8988T (cell line): ENCODE results near the gene SKOR1.
A peak's percentile ranks its signal among the peaks of the same experiment; 100 is the strongest.

ENCODE experiments used
- DNase-seq: peaks from one replicate; pipeline ENCODE4 v3.0.0; 2011

The SKOR1 gene

DNA sequence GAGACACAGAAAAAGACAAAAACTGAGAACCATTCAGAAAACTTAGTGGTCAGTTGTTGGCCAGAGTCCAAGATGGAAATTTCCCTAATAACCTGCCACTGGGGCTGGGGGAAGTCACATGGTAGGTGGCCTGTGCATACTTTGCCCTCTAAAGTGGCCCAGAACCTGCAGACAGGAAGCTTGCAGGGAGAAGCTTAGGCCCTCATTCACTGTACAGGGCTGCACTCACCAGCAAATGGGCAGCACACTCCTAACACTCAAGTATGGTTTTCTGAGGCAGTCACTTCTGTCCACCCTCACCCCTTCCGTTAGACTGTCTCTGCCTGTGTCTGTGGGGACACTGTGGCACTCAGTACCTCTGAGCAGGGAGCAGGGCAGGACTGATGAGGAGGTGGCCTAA lies 29.0 kb downstream of the SKOR1 start:
- DNase-seq = no peak

DNA sequence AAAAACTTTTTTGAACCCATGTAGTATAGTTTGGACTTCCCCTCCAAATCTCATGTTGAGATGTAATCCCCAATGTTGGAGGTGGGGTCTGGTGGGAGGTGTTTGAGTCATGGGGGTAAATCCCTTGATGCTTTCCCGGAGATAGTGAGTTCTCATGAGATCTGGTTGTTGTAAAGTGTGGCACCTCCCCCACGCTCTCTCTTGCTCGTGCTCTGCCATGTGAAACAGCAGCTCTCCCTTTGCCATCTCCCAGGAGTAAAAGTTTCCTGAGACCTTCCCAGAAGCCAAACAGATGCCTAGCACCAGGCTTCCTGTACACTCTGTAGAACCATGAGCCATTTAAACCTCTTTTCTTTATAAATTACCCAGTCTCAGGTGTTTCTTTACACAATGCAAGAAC lies 30.5 kb downstream of the SKOR1 start:
- DNase-seq = no peak

DNA sequence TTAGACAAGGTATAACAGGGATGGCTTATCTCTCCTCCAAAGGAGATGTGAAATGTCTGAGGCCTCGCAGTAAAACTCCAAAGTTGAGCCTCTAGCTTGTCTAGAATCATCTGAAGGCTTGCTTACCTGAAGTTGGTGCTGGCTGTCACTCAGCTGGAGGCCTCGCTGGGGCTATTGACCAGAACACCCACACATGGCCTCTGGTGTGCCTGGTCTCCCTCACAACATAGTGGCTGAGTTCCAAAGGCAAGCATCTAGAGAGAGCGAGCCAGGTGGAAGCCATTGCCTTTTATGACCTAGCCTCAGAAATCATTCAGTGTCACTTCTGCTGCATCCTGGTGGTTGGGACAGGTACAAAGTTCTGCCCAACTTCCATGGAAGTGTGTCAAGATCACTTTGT lies 31.9 kb downstream of the SKOR1 start:
- DNase-seq = no peak

DNA sequence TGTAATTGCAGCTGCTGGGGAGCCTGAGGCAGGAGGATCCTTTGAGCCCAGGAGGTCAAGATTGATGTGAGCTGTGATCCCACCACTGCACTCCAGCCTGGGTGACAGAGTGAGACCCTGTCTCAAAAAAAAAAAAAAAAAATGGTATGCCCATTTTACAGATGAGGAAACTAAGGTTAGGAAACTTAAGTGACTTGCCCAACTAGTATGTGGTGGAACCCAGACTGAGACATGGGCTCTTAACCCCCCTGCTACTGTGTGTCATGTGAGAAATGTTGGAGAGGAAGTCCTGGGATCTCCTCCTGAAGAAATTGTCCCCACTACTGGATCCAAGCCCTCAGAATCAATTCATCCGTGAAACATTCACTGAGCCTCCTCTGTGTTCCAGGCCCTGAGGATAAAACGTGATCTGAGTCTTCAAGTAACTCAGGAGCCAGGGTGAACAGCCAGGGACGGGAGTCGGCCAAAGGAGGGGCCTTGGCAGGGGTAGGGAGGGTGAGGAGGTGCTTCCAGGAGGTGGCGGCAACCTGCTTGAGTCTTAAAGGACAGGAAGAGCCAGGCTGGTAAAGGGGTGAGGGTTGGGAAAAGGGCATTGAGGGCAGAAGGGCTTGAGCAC lies 34.1 kb downstream of the SKOR1 start:
- DNase-seq = no peak

DNA sequence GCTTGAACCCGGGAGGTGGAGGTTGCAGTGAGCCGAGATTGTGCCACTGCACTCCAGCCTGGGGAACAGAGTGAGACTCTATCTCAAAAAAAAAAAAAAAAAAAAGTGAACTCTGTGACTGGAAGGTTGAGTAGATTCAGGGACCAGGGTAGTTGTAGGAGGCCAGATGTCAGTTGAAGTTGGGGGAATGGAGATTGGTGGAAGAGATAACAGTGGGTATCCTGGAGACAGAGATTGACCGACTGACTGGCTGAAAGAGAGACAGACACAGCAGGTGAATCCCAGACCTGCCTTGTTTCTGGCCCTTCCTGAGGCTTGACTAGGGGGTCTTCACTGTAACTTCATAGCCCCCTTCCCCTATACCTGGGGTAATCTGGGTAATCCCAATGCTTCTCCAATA lies 36.7 kb downstream of the SKOR1 start:
- DNase-seq = no peak

DNA sequence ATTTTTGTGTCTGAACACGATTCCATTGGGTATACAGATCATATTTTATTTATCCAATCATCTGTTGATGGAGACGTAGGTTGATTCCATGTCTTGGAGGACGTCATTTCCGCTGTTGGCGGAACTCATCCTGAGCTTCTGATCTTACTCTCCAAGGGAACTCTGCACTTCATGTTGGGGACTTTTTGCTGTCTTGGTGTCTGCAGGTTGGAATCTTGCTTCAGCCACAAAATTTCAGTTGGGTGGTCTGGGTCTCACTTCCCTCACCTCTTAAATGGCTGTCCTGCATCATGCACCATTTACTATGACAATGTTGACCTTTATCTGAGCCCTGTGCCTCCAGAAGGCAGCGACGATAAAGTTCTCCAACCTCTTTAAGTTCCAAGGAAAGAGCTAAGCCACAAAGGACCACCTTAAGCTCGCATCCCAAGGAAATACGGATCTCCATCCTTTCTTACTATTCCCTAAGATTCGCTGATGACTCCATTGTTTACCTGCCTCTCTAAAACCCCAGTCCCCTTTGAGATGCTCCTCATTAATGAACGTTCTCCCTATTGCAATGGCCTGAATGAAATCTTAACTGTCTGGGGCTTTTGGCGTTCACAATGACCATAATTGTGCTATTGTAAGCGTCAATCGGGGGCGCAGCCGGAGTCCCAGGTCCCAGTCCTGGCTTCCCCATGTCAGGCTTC lies 37.6 kb downstream of the SKOR1 start:
- DNase-seq = no peak

DNA sequence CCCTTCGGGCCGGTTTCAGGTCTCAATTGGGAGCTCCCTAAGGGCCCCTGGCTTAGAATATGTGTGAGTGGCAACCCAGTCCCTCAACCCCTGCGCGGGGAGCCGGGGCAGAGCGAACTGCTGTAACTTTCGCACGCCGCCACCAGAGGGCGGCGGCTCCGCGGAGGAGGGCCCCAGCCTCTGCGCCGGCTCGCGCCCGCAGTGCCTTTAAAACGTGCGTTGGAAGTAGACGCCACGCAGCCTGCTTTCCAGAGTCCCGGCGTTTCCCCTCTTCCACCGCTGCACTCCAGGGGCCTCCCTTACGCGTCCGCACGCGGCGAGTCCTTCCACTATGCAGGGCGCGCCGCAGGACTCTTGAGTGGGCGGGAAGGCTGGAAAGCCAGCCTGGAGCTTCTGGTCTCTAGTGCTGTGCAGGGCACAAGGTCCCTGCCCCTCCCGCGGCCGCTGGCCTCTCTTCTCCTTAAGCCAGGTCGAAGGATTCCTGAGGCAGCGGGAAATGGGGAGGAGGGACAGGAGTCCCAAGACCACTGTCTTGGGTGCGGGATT lies 38.2 kb downstream of the SKOR1 start:
- DNase-seq = peak; percentile 67

DNA sequence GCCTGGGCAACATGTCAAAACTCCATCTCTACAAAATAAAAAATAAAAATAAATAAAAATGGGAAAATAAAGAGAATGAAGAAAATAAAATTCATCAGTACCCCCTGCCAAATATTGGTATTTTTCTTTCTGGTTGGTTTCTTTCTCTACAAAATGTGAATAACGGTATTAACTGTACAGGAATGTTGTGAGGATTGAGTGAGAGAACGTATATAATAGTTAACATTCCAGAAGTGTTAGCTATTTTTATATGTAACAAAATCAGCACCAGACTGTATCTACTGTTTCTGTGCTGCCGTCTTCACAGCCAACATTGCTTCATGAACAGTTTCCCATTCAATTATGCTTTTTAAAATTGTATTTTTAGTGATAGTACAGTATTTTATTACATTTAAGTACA lies 40.0 kb downstream of the SKOR1 start:
- DNase-seq = no peak

DNA sequence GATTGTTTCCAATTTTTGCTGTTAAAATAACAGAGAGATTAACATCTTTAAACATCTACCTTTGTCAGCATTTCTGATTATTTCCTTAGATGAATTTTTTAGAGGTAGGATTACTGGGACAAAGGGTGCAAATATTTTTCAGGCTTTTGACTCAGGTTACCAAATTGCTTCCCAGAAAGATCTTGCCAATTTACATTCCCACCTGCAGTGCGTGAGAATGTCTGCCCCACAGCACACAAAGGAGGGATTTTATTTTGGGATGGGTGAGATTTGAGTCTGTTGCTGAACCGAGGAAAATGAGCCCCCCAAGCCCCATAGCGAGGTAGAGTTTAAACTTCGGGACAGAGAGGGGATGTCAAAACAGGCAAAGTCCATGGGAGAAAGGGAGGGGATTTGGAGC lies 40.5 kb downstream of the SKOR1 start:
- DNase-seq = no peak

DNA sequence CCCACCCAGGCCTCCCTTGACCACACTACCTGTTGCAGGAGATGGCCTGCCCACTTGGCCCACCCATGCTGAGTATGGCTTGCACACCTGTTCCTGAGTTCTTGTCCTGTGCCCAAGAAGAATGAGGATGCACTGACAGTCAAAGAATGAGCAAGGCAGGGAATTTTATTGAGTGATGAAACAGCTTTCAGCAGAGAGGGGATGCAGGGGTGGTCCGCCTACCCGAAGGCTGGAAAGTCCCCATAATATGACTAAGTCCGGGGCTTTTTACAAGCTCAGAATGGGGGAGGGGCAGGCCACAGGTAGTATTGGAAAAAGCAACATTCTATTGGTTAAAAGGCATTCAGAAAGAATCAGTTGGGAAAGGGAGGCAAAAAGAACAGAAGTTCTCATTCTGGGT lies 44.4 kb downstream of the SKOR1 start:
- DNase-seq = no peak

DNA sequence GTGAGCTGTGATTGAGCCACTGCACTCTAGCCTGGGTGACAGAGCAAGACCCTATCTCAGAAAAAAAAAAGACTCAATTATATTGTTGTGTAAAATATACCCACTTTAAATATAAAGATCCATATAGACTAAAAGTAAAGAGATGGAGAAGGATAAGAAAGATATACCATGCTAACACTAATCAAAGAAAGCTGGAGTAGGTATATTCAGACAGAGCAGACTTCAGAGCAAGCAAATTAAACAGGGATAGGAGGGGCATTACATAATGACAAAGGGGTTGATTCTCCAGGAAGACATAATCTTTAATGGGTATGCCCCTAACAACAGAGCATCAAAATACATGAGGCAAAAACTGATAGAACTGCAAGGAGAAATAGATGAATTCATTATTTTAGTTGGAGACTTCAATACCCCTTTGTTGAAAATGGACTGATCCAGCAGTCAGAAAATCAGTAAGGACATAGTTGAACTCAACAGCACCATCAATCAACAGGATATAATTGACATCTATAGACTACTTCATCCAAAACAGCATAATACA lies 45.6 kb downstream of the SKOR1 start:
- no peak for DNase-seq

DNA sequence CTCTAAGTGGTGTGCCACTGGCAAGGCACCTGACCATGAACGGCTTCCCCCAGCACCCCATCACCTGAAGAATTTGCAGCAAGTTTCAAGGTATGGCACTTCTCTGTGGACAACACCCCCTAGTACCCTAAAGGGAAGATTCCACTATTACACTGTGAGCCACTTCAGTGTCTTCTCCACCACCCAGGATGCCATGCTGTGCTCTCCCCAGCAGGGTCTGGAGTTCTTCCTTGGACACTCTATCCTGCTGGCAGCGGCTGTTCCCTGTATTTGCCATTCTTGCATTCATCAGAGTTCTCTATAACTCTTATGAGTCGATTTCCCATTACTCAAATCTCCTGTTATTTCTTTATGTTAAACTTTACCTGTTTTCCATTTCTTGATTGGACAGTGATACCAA lies 48.5 kb downstream of the SKOR1 start:
- no peak for DNase-seq

DNA sequence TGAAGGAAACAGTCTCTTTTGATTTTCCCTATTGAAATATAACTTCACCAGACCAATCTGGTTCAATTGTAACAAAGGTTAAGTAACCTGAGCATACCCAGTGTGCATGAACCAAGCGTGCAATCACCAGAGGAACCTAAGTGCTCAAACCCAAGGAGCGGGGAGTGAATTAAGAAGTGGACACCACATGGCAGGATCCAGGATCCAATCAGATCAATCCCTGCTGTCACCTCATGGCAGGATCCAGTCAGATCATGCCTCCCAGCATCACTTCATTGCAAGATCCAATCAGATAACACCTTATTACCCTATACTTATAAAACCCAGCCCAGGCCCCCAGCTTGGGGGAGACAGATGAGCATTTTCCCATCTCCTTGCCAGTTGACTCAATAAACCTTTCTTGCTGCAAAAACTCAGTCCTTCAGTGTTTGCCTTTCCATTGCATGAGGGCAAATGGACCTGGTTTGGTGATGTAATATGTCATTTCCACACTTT lies 53.5 kb downstream of the SKOR1 start:
- DNase-seq = no peak

DNA sequence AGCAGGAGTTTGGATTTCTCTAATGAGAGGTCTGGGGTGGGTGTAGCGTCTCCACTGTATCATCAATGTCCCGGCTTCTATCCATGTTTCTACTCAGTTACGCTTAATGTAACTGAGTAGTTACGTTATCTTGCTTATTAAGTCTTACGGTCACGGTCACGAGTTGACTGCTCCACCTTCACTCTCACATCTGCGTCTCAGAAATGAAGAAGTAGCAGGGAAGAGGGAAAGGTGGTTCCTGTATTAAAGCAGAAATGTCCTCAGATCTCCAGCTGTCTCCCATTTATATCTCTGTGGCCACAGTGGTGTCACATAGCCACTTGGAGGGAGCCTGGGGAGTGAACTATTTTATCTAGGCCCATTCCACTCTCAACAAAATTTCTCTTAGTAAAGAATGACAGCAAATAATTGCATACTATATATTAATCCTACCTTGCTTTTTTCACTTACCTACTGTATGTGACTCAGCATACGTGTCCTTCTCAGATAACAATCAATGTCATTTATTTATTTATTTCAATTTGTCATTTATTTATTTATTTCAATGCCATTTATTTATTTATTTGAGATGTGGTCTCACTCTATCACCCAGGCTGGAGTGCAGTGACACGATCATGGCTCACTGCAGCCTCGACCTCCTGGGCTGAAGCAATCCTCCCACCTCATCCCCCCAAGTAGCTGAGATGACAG lies 54.3 kb downstream of the SKOR1 start:
- no peak for DNase-seq

DNA sequence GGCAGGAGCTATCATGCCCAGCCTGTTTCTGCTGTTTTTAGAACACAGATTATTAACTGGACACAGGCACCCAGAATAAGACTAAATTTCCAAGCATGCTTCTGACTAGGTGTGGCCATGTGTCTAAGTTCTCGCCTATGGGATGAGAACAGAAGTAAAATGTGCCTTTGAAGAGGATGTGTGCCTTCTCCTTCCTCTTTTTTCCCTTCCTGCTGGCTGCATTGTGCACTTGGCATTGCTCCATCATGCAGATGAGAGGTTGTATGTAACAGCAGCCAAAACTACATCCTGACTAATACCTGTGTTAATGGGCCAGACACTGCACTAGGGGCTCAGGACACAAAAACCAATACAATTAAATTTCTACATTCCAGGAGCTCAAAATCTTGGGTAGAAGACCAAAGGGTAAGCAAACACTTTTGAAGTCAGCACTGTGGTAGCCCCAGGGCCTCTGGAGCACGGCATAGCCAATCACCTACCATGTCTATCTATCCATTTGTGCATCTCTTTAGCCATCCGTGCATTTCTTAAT lies 55.4 kb downstream of the SKOR1 start:
- no peak for DNase-seq

DNA sequence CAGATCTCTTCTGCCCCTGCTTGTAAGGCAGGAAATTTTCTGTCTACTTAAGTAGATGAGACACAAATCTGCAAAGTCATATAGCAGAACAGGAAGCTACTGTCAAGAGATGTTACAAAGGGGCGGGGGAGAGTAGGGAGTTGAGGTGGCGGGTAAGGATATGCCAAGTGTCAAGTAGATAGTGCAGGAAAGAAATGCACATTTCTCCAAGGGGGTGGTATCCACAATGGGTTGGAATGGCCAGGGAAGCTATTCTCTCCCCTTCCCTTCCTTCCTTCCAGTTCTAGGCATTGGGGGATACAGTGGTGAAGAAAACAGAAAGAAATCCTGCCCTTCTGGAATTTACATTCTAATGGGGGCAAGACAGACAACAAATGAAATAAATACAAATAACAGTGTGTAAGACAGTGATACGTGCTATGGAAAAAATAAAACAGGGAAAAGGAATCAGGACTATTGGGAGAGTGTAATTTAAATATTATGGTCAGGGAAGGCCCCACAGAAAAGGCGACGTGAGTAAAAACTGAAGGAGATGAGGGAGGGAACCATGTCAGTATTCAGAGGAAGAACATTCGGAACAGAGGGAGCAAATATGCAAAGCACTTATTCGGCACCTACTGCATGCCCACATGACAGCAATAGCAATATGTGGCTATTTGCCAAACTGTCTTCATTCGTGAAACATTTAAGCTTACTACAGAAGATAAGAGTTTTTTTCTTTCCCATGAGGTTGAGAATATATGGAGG lies 57.4 kb downstream of the SKOR1 start:
- no peak for DNase-seq

DNA sequence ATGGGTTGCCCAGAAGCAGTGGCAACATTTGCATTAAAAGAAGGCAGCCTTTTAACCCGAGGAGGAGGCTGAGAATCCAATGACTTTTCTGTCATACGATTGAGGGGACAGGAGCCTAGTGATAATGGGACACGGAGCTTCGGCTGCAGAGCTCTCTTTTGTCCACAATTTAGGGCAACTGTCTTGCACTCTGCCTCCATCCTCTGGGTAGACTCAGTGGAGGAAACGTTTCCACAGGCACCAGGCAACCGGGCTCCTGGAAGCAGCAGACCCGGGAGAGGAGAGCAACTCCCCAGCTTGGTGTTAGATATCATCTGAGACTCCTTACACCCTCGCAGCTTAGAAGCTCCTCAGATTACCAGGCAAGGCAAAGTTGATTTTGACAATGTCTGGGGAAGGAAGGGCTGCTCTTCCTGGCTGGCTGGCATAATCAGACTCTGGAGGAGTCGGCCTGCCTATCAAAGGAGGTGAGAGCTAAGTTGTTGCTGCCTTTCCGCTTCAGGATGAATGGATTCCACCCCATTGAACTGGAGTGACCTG lies 58.0 kb downstream of the SKOR1 start:
- DNase-seq = no peak

DNA sequence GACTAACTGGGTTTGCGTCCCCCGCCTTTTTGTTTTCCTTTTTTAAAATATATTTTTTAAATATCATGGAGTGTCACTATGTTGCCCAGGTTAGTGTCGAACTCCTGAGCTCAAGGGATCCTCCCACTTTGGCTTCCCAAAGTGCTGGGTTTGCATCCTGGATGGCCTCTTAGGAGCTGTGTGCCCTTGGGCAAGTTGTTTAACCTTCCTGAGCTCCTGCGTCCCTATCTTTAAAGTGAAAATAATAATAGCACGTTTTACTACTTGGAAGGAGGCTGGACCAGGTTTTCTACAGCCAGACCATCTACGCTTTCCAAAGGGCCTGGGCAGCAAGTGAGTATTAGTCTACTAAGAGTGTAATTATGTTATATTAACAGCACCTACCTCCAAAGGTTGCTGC lies 58.7 kb downstream of the SKOR1 start:
- no peak for DNase-seq
